Measurements from ENCODE around the gene SEC14L5. TPM values are rescaled to one million over a fixed set of nuclear protein-coding genes. Genes with fewer than 3 reads are reported as not detected.

Gene SEC14L5
- total and polyA plus RNA-seq, 8 donors, result 0.15 to 30.3 (median 0.38) TPM; not detected in 2

- WGBS, 5 donors, result 69 to 81% (median 77%) methylated on average over 5 of the region's 5 CpGs
- intact Hi-C loops (cut with DNase I; ENCODE audit: low total_unique reads), result no loop called here
- DNase-seq, result no peak
Observed at GRCh38 chr16:4984174-4984990, 26.3 kb downstream of the SEC14L5 start.

GRCh38 chr16:4987250-4987579 is 29.1 kb downstream of the SEC14L5 start:
- no peak for DNase-seq
- Histone ChIP-seq H3K27ac (no peak overlapping the region), H3K27me3 (peaks cover 0 to 56% (median 19%) of the 10 kb centered on the region in 3 donors), H3K4me3 (peak overlapping the region; percentile 6 to 38 (median 12)), H3K36me3 (no peaks in the 10 kb centered on the region), H3K4me1 (peaks cover 5 to 10% (median 9%) of the 10 kb centered on the region in 4 donors), H3K9me3 (peaks cover 0 to 6% (median 0%) of the 10 kb centered on the region in 4 donors)
- WGBS, 5 donors, result 1 to 3% (median 2%) methylated on average over 7 to 10 of the region's 10 CpGs
- TF ChIP-seq EP300 (IDR thresholded peaks at IDR 0.05), result no peak
- TF ChIP-seq CTCF (IDR thresholded peaks at IDR 0.05), result no peak
- no peak for TF ChIP-seq POLR2A (IDR thresholded peaks at IDR 0.05)
- no peak for TF ChIP-seq POLR2AphosphoS5 (IDR thresholded peaks at IDR 0.05)
- intact Hi-C loops (cut with DNase I; ENCODE audit: low total_unique reads), result no loop called here

More at GRCh38 chr16:4984174-4984990, 26.3 kb downstream of the SEC14L5 start:
- Histone ChIP-seq H3K27me3 (peaks cover 0 to 32% (median 19%) of the 10 kb centered on the region in 3 donors), H3K9me3 (peaks cover 0 to 6% (median 0%) of the 10 kb centered on the region in 4 donors), H3K27ac (no peak overlapping the region), H3K36me3 (no peaks in the 10 kb centered on the region), H3K4me1 (peaks cover 5 to 15% (median 10%) of the 10 kb centered on the region in 4 donors), H3K4me3 (no peak overlapping the region)
- TF ChIP-seq POLR2AphosphoS5 (IDR thresholded peaks at IDR 0.05) (no peak), POLR2A (IDR thresholded peaks at IDR 0.05) (no peak), CTCF (IDR thresholded peaks at IDR 0.05) (no peak)

- Histone ChIP-seq H3K4me1 (peaks cover 5 to 10% (median 9%) of the 10 kb centered on the region in 4 donors), H3K36me3 (no peaks in the 10 kb centered on the region), H3K4me3 (peak overlapping the region; percentile 6 to 38 (median 12)), H3K27ac (no peak overlapping the region), H3K27me3 (peaks cover 0 to 58% (median 19%) of the 10 kb centered on the region in 3 donors), H3K9me3 (peaks cover 0 to 6% (median 0%) of the 10 kb centered on the region in 4 donors)
- peak in 1 of 2 donors; percentile 46 for DNase-seq
- WGBS, 5 donors, result 16 to 19% (median 18%) methylated on average over 42 to 60 of the region's 60 CpGs
- intact Hi-C loops (cut with DNase I; ENCODE audit: low total_unique reads), result no loop called here
- no peak for TF ChIP-seq EP300 (IDR thresholded peaks at IDR 0.05)
- TF ChIP-seq CTCF (IDR thresholded peaks at IDR 0.05), result no peak
- TF ChIP-seq POLR2AphosphoS5 (IDR thresholded peaks at IDR 0.05), result no peak
Observed at GRCh38 chr16:4987580-4988374, 29.6 kb downstream of the SEC14L5 start.

GRCh38 chr16:4988647-4989046 is 30.5 kb downstream of the SEC14L5 start:
- H3K4me3 ChIP-seq, result no peak overlapping the region
- H3K36me3 ChIP-seq, result no peaks in the 10 kb centered on the region
- peaks cover 0 to 6% (median 0%) of the 10 kb centered on the region in 4 donors for H3K9me3 ChIP-seq
- H3K27ac ChIP-seq, result no peak overlapping the region
- intact Hi-C loops (cut with DNase I; ENCODE audit: low total_unique reads), result no loop called here
- 87 to 95% (median 90%) methylated on average over 5 of the region's 5 CpGs for WGBS, 5 donors
- peaks cover 0 to 58% (median 19%) of the 10 kb centered on the region in 3 donors for H3K27me3 ChIP-seq
- H3K4me1 ChIP-seq, result peaks cover 5 to 10% (median 9%) of the 10 kb centered on the region in 4 donors
- TF ChIP-seq CTCF (IDR thresholded peaks at IDR 0.05), result no peak
- TF ChIP-seq POLR2AphosphoS5 (IDR thresholded peaks at IDR 0.05), result no peak
- DNase-seq, result no peak
